ENCODE data around the gene BCAP29.

BCAP29 gene

GRCh38 chr7:107581387-107582013 is 1.5 kb downstream of the BCAP29 start:
- in situ Hi-C loops (cut with MboI; ENCODE audit: low sequenced_read_pairs), result no loop called here

- in situ Hi-C loops (cut with MboI; ENCODE audit: low sequenced_read_pairs), result no loop called here
Measured at GRCh38 chr7:107582875-107583274, 2.8 kb downstream of the BCAP29 start.

- in situ Hi-C loops (cut with MboI; ENCODE audit: low sequenced_read_pairs), result no loop called here
Measured at GRCh38 chr7:107584716-107585115, 4.7 kb downstream of the BCAP29 start.

GRCh38 chr7:107588529-107589130 is 8.6 kb downstream of the BCAP29 start:
- in situ Hi-C loops (cut with MboI; ENCODE audit: low sequenced_read_pairs), result no loop called here

- in situ Hi-C loops (cut with MboI; ENCODE audit: low sequenced_read_pairs), result no loop called here
Measured at GRCh38 chr7:107591421-107591820, 11.4 kb downstream of the BCAP29 start.

GRCh38 chr7:107592361-107593024 is 12.4 kb downstream of the BCAP29 start:
- in situ Hi-C loops (cut with MboI; ENCODE audit: low sequenced_read_pairs), result no loop called here

- in situ Hi-C loops (cut with MboI; ENCODE audit: low sequenced_read_pairs), result no loop called here
Measured at GRCh38 chr7:107593025-107593410, 13.0 kb downstream of the BCAP29 start.

- in situ Hi-C loops (cut with MboI; ENCODE audit: low sequenced_read_pairs), result no loop called here
Measured at GRCh38 chr7:107594961-107595737, 15.1 kb downstream of the BCAP29 start.

GRCh38 chr7:107596881-107597581 is 17.0 kb downstream of the BCAP29 start:
- in situ Hi-C loops (cut with MboI; ENCODE audit: low sequenced_read_pairs), result no loop called here

- in situ Hi-C loops (cut with MboI; ENCODE audit: low sequenced_read_pairs), result no loop called here
Measured at GRCh38 chr7:107597582-107597916, 17.5 kb downstream of the BCAP29 start.

GRCh38 chr7:107597953-107598352 is 17.9 kb downstream of the BCAP29 start:
- in situ Hi-C loops (cut with MboI; ENCODE audit: low sequenced_read_pairs), result no loop called here

GRCh38 chr7:107599262-107599661 is 19.2 kb downstream of the BCAP29 start:
- in situ Hi-C loops (cut with MboI; ENCODE audit: low sequenced_read_pairs), result no loop called here

- in situ Hi-C loops (cut with MboI; ENCODE audit: low sequenced_read_pairs), result no loop called here
Measured at GRCh38 chr7:107600816-107601215, 20.8 kb downstream of the BCAP29 start.

GRCh38 chr7:107605218-107605815 is 25.3 kb downstream of the BCAP29 start:
- in situ Hi-C loops (cut with MboI; ENCODE audit: low sequenced_read_pairs), result no loop called here

- in situ Hi-C loops (cut with MboI; ENCODE audit: low sequenced_read_pairs), result no loop called here
Measured at GRCh38 chr7:107606303-107606702, 26.3 kb downstream of the BCAP29 start.

GRCh38 chr7:107609811-107610261 is 29.8 kb downstream of the BCAP29 start:
- in situ Hi-C loops (cut with MboI; ENCODE audit: low sequenced_read_pairs), result no loop called here

- in situ Hi-C loops (cut with MboI; ENCODE audit: low sequenced_read_pairs), result no loop called here
Measured at GRCh38 chr7:107610323-107610722, 30.3 kb downstream of the BCAP29 start.

GRCh38 chr7:107613439-107613838 is 33.4 kb downstream of the BCAP29 start:
- in situ Hi-C loops (cut with MboI; ENCODE audit: low sequenced_read_pairs), result no loop called here

- in situ Hi-C loops (cut with MboI; ENCODE audit: low sequenced_read_pairs), result no loop called here
Measured at GRCh38 chr7:107613948-107614347, 33.9 kb downstream of the BCAP29 start.

GRCh38 chr7:107614425-107614824 is 34.4 kb downstream of the BCAP29 start:
- in situ Hi-C loops (cut with MboI; ENCODE audit: low sequenced_read_pairs), result no loop called here
